ENCODE results near the gene CYP3A5.

GRCh38 chr7:99651290-99651689 is 28.5 kb downstream of the CYP3A5 start:
- no peak for TF ChIP-seq CTCF (conservative IDR thresholded peaks at IDR 0.05)
- no peak for TF ChIP-seq EZH2 (IDR thresholded peaks at IDR 0.05; ENCODE audit: low read depth)
